ENCODE results near the gene NR6A1.

NR6A1 gene

DNA sequence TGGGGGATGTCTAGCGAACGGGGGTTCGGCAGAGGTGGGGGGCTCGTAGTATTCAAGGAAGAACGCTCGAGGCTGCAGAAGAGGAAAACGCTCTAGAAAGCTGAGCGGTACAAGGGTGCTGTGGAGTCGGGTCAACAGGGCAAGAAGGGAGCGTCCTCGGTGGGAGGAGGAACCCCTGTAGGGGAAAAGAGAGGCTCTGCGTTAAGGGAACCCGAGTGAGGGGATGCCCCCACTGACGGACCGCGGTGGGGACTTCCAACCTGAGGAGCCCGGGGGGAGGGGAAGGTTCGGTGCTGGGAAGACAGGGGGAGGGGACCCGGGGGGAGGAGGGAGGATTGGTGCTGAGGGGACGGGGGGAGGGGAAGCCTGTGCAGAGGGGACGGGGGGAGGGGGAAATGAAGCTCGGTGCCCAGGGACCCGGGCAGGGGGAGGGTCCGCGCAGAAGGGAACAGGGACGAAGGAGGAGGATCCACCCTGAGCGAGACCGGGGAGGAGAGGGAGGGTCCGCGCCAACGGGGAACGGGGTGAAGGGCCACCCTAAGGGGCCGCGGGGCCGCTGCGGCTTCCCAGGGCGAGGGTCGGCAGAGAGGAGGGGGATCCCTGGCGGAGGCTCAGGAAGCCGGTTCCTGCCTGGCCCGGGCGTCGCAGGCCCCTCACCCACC, 621 bp downstream of the NR6A1 start (continued):
- TF ChIP-seq, protein P1, sequence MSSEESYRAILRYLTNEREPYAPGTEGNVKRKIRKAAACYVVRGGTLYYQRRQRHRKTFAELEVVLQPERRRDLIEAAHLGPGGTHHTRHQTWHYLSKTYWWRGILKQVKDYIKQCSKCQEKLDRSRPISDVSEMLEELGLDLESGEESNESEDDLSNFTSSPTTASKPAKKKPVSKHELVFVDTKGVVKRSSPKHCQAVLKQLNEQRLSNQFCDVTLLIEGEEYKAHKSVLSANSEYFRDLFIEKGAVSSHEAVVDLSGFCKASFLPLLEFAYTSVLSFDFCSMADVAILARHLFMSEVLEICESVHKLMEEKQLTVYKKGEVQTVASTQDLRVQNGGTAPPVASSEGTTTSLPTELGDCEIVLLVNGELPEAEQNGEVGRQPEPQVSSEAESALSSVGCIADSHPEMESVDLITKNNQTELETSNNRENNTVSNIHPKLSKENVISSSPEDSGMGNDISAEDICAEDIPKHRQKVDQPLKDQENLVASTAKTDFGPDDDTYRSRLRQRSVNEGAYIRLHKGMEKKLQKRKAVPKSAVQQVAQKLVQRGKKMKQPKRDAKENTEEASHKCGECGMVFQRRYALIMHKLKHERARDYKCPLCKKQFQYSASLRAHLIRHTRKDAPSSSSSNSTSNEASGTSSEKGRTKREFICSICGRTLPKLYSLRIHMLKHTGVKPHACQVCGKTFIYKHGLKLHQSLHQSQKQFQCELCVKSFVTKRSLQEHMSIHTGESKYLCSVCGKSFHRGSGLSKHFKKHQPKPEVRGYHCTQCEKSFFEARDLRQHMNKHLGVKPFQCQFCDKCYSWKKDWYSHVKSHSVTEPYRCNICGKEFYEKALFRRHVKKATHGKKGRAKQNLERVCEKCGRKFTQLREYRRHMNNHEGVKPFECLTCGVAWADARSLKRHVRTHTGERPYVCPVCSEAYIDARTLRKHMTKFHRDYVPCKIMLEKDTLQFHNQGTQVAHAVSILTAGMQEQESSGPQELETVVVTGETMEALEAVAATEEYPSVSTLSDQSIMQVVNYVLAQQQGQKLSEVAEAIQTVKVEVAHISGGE (tag by site-specific recombination; conservative IDR thresholded peaks at IDR 0.05; ENCODE audit: low read depth), result 0 out of 2 replicates have a peak, but pooled peaks have one; percentile 29
- TF ChIP-seq PRDM1 (tag by site-specific recombination; IDR thresholded peaks at IDR 0.05) (peak; percentile 44; the same call in 1 of the 2 replicates), KLF9 (tag by site-specific recombination; IDR thresholded peaks at IDR 0.05; ENCODE audit: low read depth) (0 out of 2 replicates have a peak, but pooled peaks have one; percentile 42), ZNF510 (tag by site-specific recombination; IDR thresholded peaks at IDR 0.05; ENCODE audit: insufficient replicate concordance) (no peak), ZNF621 (tag by site-specific recombination; IDR thresholded peaks at IDR 0.05) (no peak), ZBTB7A (tag by site-specific recombination; IDR thresholded peaks at IDR 0.05; ENCODE audit: low read depth) (peak; percentile 67; the same call in 1 of the 2 replicates), WT1 (tag by site-specific recombination; IDR thresholded peaks at IDR 0.05) (0 out of 2 replicates have a peak, but pooled peaks have one; percentile 9)
- TF ChIP-seq, protein P2, sequence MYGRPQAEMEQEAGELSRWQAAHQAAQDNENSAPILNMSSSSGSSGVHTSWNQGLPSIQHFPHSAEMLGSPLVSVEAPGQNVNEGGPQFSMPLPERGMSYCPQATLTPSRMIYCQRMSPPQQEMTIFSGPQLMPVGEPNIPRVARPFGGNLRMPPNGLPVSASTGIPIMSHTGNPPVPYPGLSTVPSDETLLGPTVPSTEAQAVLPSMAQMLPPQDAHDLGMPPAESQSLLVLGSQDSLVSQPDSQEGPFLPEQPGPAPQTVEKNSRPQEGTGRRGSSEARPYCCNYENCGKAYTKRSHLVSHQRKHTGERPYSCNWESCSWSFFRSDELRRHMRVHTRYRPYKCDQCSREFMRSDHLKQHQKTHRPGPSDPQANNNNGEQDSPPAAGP (tag by site-specific recombination; IDR thresholded peaks at IDR 0.05), result peak; percentile 23; the same call in 1 of the 2 replicates
- TF ChIP-seq, protein P3, sequence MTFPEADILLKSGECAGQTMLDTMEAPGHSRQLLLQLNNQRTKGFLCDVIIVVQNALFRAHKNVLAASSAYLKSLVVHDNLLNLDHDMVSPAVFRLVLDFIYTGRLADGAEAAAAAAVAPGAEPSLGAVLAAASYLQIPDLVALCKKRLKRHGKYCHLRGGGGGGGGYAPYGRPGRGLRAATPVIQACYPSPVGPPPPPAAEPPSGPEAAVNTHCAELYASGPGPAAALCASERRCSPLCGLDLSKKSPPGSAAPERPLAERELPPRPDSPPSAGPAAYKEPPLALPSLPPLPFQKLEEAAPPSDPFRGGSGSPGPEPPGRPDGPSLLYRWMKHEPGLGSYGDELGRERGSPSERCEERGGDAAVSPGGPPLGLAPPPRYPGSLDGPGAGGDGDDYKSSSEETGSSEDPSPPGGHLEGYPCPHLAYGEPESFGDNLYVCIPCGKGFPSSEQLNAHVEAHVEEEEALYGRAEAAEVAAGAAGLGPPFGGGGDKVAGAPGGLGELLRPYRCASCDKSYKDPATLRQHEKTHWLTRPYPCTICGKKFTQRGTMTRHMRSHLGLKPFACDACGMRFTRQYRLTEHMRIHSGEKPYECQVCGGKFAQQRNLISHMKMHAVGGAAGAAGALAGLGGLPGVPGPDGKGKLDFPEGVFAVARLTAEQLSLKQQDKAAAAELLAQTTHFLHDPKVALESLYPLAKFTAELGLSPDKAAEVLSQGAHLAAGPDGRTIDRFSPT (tag by site-specific recombination; IDR thresholded peaks at IDR 0.05), result no peak
- TF ChIP-seq, protein P4, sequence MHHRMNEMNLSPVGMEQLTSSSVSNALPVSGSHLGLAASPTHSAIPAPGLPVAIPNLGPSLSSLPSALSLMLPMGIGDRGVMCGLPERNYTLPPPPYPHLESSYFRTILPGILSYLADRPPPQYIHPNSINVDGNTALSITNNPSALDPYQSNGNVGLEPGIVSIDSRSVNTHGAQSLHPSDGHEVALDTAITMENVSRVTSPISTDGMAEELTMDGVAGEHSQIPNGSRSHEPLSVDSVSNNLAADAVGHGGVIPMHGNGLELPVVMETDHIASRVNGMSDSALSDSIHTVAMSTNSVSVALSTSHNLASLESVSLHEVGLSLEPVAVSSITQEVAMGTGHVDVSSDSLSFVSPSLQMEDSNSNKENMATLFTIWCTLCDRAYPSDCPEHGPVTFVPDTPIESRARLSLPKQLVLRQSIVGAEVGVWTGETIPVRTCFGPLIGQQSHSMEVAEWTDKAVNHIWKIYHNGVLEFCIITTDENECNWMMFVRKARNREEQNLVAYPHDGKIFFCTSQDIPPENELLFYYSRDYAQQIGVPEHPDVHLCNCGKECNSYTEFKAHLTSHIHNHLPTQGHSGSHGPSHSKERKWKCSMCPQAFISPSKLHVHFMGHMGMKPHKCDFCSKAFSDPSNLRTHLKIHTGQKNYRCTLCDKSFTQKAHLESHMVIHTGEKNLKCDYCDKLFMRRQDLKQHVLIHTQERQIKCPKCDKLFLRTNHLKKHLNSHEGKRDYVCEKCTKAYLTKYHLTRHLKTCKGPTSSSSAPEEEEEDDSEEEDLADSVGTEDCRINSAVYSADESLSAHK (tag by site-specific recombination; IDR thresholded peaks at IDR 0.05), result no peak

DNA sequence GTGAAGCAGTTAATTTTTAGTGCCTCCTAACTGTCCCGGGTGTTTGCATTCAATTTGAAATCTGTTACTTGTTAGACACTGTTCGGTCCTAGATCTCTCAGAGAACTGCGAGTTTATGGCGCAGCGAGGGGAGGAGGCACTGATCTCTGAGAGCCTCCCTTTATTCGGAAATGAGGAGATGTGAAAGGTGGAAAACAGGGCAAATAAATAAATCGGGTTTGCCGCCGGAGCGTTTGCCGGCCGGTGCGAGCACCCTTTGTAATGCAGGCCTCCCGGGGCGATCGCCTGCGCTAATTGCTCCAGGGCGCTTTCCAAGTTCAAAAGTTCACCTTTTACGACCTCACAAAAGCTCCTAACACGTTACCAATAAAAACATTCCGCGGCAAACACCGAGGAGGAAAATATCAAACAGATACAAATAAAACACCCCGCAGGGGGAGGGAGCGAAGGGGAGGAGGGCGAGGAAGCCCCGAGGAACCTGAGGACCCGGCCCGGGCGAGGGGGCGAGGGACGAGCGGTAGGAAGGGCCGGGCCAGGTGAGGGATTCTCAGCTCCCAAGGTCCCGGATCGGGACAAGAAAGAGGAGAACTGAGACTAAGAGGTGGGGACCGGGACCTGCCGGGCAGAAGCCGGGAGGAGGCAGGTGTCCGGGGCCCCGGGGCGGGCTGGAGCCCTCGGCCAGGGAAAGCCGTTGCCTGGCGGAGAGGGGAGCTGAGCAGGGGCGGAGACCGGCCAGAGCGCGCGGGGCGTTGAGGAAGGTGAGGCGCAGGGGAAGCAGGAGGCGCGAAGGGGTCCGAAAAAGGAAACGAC, 1.4 kb downstream of the NR6A1 start:
- H3K9me3 ChIP-seq (ENCODE audit: control insufficient read depth, insufficient read depth, low read depth, low read length), result no peaks in the 10 kb centered on the region
- peaks cover 22% of the 10 kb centered on the region; the same call in 1 of the 2 replicates for H3K4me1 ChIP-seq (ENCODE audit: control insufficient read depth, insufficient read depth, low read length)
- H3K36me3 ChIP-seq (ENCODE audit: control insufficient read depth in 2 of 2, insufficient read depth in 1 of 2, low read length in 2 of 2), result no peaks in the 10 kb centered on the region
- POLR2A ChIA-PET, result interaction anchor here (0.6 to 11.9 kb wide), 14 partner anchors 8 to 472 kb away, joined by 3 to 201 read pairs (median 6); partner anchors contain the start of genes ARPC5L, RPL35 and WDR38
- CTCF ChIA-PET, result interaction anchor here (0.7 to 16.2 kb wide), 11 partner anchors 8 to 218 kb away, joined by 3 to 1257 read pairs (median 6); partner anchors contain the start of gene WDR38
- H3K27ac ChIP-seq (ENCODE audit: extremely low read depth, low read depth, low read length), result peak overlapping the region; percentile 91
- H3K4me3 ChIP-seq (ENCODE audit: low read depth, low read length), result peak overlapping the region; percentile 96
- peak; percentile 55; the same call in 1 of the 2 replicates for TF ChIP-seq SP7 (tag by site-specific recombination; IDR thresholded peaks at IDR 0.05)
- peak; percentile 42; the same call in 1 of the 2 replicates for TF ChIP-seq OSR2 (tag by site-specific recombination; IDR thresholded peaks at IDR 0.05)
- TF ChIP-seq, protein P5, sequence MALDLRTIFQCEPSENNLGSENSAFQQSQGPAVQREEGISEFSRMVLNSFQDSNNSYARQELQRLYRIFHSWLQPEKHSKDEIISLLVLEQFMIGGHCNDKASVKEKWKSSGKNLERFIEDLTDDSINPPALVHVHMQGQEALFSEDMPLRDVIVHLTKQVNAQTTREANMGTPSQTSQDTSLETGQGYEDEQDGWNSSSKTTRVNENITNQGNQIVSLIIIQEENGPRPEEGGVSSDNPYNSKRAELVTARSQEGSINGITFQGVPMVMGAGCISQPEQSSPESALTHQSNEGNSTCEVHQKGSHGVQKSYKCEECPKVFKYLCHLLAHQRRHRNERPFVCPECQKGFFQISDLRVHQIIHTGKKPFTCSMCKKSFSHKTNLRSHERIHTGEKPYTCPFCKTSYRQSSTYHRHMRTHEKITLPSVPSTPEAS (tag by site-specific recombination; IDR thresholded peaks at IDR 0.05), result no peak
- peak; percentile 76 for TF ChIP-seq ZXDB (tag by site-specific recombination; IDR thresholded peaks at IDR 0.05)
- peak; percentile 98 for TF ChIP-seq ZBTB20 (tag by site-specific recombination; IDR thresholded peaks at IDR 0.05)
- TF ChIP-seq, protein P6, sequence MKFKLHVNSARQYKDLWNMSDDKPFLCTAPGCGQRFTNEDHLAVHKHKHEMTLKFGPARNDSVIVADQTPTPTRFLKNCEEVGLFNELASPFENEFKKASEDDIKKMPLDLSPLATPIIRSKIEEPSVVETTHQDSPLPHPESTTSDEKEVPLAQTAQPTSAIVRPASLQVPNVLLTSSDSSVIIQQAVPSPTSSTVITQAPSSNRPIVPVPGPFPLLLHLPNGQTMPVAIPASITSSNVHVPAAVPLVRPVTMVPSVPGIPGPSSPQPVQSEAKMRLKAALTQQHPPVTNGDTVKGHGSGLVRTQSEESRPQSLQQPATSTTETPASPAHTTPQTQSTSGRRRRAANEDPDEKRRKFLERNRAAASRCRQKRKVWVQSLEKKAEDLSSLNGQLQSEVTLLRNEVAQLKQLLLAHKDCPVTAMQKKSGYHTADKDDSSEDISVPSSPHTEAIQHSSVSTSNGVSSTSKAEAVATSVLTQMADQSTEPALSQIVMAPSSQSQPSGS (tag by site-specific recombination; IDR thresholded peaks at IDR 0.05; ENCODE audit: low read depth), result no peak; the same call in 1 of the 2 replicates
- TF ChIP-seq, protein P7, sequence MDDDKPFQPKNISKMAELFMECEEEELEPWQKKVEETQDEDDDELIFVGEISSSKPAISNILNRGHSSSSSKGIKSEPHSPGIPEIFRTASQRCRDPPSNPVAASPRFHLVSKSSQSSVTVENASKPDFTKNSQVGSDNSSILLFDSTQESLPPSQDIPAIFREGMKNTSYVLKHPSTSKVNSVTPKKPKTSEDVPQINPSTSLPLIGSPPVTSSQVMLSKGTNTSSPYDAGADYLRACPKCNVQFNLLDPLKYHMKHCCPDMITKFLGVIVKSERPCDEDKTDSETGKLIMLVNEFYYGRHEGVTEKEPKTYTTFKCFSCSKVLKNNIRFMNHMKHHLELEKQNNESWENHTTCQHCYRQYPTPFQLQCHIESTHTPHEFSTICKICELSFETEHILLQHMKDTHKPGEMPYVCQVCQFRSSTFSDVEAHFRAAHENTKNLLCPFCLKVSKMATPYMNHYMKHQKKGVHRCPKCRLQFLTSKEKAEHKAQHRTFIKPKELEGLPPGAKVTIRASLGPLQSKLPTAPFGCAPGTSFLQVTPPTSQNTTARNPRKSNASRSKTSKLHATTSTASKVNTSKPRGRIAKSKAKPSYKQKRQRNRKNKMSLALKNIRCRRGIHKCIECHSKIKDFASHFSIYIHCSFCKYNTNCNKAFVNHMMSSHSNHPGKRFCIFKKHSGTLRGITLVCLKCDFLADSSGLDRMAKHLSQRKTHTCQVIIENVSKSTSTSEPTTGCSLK (tag by site-specific recombination; IDR thresholded peaks at IDR 0.05), result no peak
- no peak for TF ChIP-seq ZNF174 (tag by site-specific recombination; IDR thresholded peaks at IDR 0.05)

All from HEK293 (cell line).